HG03025 (cell line): ENCODE measurements around the gene DIPK1C.
"Not testable (repeated sequence)": the region's sequence is repeated elsewhere in the genome, so short reads cannot be mapped to it uniquely, and the experiment has no call there.

ENCODE experiments used
- ATAC-seq: cut with Tn5 transposase; IDR thresholded peaks from one replicate; pipeline ENCODE4 v1.9.1; 2021; ENCODE audit warnings: mild to moderate bottlenecking, moderate library complexity; ENCODE audit not compliant: unreplicated experiment, low FRiP score

Gene DIPK1C

GRCh38 chr18:74457043-74457724 lies at the start of gene DIPK1C:
Gene DIPK1C (minus strand): TSS chr18:74457308. CDS start chr18:74457259, 49 bp downstream.
- ATAC-seq, result no peak

GRCh38 chr18:74506448-74507084 lies 49.5 kb upstream of the DIPK1C start:
- no peak for ATAC-seq

- ATAC-seq, result no peak
Observed at GRCh38 chr18:74505776-74506175, 48.7 kb upstream of the DIPK1C start.

- no peak for ATAC-seq
Observed at GRCh38 chr18:74503137-74503536, 46.0 kb upstream of the DIPK1C start.

- no peak for ATAC-seq
Observed at GRCh38 chr18:74501386-74501785, 44.3 kb upstream of the DIPK1C start.

GRCh38 chr18:74500774-74501173 lies 43.7 kb upstream of the DIPK1C start:
- not testable (repeated sequence) for ATAC-seq

GRCh38 chr18:74500372-74500771 lies 43.3 kb upstream of the DIPK1C start:
- no peak for ATAC-seq

- peak; percentile 27 for ATAC-seq
Observed at GRCh38 chr18:74499633-74500032, 42.5 kb upstream of the DIPK1C start.

- peak; percentile 40 for ATAC-seq
Observed at GRCh38 chr18:74498712-74499627, 41.9 kb upstream of the DIPK1C start.

GRCh38 chr18:74497778-74498177 lies 40.7 kb upstream of the DIPK1C start:
- ATAC-seq, result no peak

- no peak for ATAC-seq
Observed at GRCh38 chr18:74497324-74497676, 40.2 kb upstream of the DIPK1C start.

- ATAC-seq, result peak; percentile 21
Observed at GRCh38 chr18:74496508-74497323, 39.6 kb upstream of the DIPK1C start.

GRCh38 chr18:74495581-74496507 lies 38.7 kb upstream of the DIPK1C start, which contains the start of gene CNDP2:
Gene CNDP2 (plus strand): TSS chr18:74496363. CDS start chr18:74499974, 3,611 bp downstream.
- peak; percentile 76 for ATAC-seq

GRCh38 chr18:74494514-74494913 lies 37.4 kb upstream of the DIPK1C start:
- no peak for ATAC-seq

- no peak for ATAC-seq
Observed at GRCh38 chr18:74493689-74494088, 36.6 kb upstream of the DIPK1C start.

- no peak for ATAC-seq
Observed at GRCh38 chr18:74492259-74492658, 35.2 kb upstream of the DIPK1C start.

- no peak for ATAC-seq
Observed at GRCh38 chr18:74489676-74490075, 32.6 kb upstream of the DIPK1C start.

GRCh38 chr18:74488864-74489263 lies 31.8 kb upstream of the DIPK1C start:
- ATAC-seq, result no peak

GRCh38 chr18:74488354-74488753 lies 31.2 kb upstream of the DIPK1C start:
- ATAC-seq, result no peak
